GM20431 (cell line): Measurements from ENCODE around the gene LTBP1.
"Not testable (repeated sequence)": the region's sequence is repeated elsewhere in the genome, so short reads cannot be mapped to it uniquely, and the experiment has no call there.

Source experiments
- in situ Hi-C: fragments of 300-500 bp; cut with MseI, MboI; formaldehyde crosslinking; loops from one replicate; pipeline ENCODE4 v1.15.0; 2020; ENCODE audit warnings: low sequenced_read_pairs; ENCODE audit not compliant: unreplicated experiment

The LTBP1 gene

GRCh38 chr2:32958821-32959220 lies 12.1 kb downstream of the LTBP1 start:
- in situ Hi-C loops, result no loop called here

GRCh38 chr2:32960238-32960637 lies 13.5 kb downstream of the LTBP1 start:
- in situ Hi-C loops, result no loop called here

- in situ Hi-C loops, result no loop called here
Measured at GRCh38 chr2:32960647-32961403, 14.1 kb downstream of the LTBP1 start.

- in situ Hi-C loops, result no loop called here
Measured at GRCh38 chr2:32962690-32963089, 15.9 kb downstream of the LTBP1 start.

- in situ Hi-C loops, result no loop called here
Measured at GRCh38 chr2:32963941-32964340, 17.2 kb downstream of the LTBP1 start.

- in situ Hi-C loops, result no loop called here
Measured at GRCh38 chr2:32965523-32966171, 18.9 kb downstream of the LTBP1 start.

- in situ Hi-C loops, result no loop called here
Measured at GRCh38 chr2:32969444-32970162, 22.9 kb downstream of the LTBP1 start.

GRCh38 chr2:32973772-32974171 lies 27.0 kb downstream of the LTBP1 start:
- in situ Hi-C loops, result not testable (repeated sequence)

GRCh38 chr2:32976409-32977063 lies 29.8 kb downstream of the LTBP1 start:
- in situ Hi-C loops, result no loop called here

GRCh38 chr2:32977228-32977758 lies 30.5 kb downstream of the LTBP1 start:
- in situ Hi-C loops, result no loop called here

- in situ Hi-C loops, result no loop called here
Measured at GRCh38 chr2:32981612-32982011, 34.9 kb downstream of the LTBP1 start.

- in situ Hi-C loops, result not testable (repeated sequence)
Measured at GRCh38 chr2:32983193-32983924, 36.6 kb downstream of the LTBP1 start.

GRCh38 chr2:32986480-32986879 lies 39.7 kb downstream of the LTBP1 start:
- in situ Hi-C loops, result no loop called here

GRCh38 chr2:32988525-32988924 lies 41.8 kb downstream of the LTBP1 start:
- in situ Hi-C loops, result no loop called here

- in situ Hi-C loops, result no loop called here
Measured at GRCh38 chr2:32990556-32990955, 43.8 kb downstream of the LTBP1 start.

GRCh38 chr2:32991091-32991845 lies 44.5 kb downstream of the LTBP1 start:
- in situ Hi-C loops, result no loop called here

GRCh38 chr2:32993005-32993539 lies 46.3 kb downstream of the LTBP1 start:
- in situ Hi-C loops, result no loop called here

GRCh38 chr2:32997705-32998104 lies 51.0 kb downstream of the LTBP1 start:
- in situ Hi-C loops, result no loop called here

- in situ Hi-C loops, result no loop called here
Measured at GRCh38 chr2:33000986-33001385, 54.2 kb downstream of the LTBP1 start.
